AG04449 (cell line): ENCODE results near the gene GALNT6.

Experiments used
- CTCF ChIA-PET: fragments of 350-600 bp; formaldehyde crosslinking; extraction: SDS; loops from one replicate; lab custom pipeline; 2021; ENCODE audit warnings: antibody characterized with exemption; lab: Yijun Ruan, JAX
- POLR2A ChIA-PET: fragments of 400-600, 350-600 bp; formaldehyde crosslinking; extraction: SDS; loops from one replicate; lab custom pipeline; 2020; ENCODE audit warnings: antibody characterized with exemption, inconsistent platforms; lab: Yijun Ruan, JAX
- DNase-seq: peaks from one replicate; pipeline ENCODE4 v3.0.0-alpha.2; 2010; ENCODE audit warnings: low read depth, low spot score
- H3K4me3 ChIP-seq: 2 replicates; pipeline ENCODE4 v1.5.1; 2011; ENCODE audit warnings: low read depth, mild to moderate bottlenecking, control low read depth, low read length
- CTCF ChIP-seq: IDR thresholded peaks from one replicate; pipeline ENCODE4 v1.5.1; 2011; ENCODE audit warnings: mild to moderate bottlenecking, moderate library complexity, low read length, control low read depth, inconsistent platforms; ENCODE audit not compliant: insufficient read depth; ENCODE audit errors: missing control alignments

The GALNT6 gene

GRCh38 chr12:51326698-51327439, 64.3 kb downstream of the GALNT6 start:
- POLR2A ChIA-PET: interaction anchor here (0.6 to 0.7 kb wide), 3 partner anchors 19 to 86 kb away, joined by 3 to 4 read pairs (median 3); no protein-coding TSS in a partner anchor
- TF ChIP-seq CTCF: no peak
- H3K4me3 ChIP-seq: no peak overlapping the region
- DNase-seq: no peak
- CTCF ChIA-PET: interaction anchor here (3.0 kb wide), 1 partner anchor 14 kb away, joined by 18 read pairs; no protein-coding TSS in a partner anchor

DNA sequence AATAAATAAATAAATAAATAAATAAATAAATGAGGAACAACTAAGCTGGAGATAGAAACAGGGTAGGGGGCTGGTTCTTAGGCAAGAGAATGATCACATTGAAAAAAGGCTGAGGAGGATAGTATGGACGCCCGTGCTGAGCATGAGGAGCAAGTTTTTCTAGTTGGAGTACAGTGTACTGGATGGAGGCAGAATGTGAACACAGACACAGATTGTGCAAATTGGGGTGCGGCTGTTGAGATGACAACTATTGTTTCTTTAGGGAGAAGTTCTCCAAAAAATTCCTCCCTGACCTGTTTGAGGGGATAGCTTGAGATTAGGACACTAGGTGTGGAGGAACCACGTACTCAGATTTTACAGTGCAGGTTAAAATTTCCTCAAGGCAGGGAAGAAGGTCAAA, 66.3 kb downstream of the GALNT6 start:
- ChIA-PET POLR2A (no interaction called here), CTCF (no interaction called here)
- TF ChIP-seq CTCF: no peak
- no peak for DNase-seq
- H3K4me3 ChIP-seq: no peak overlapping the region

GRCh38 chr12:51323966-51324895, 67.0 kb downstream of the GALNT6 start, which contains the start of gene BIN2:
TSS of gene BIN2 (minus strand) at chr12:51324174. CDS start at chr12:51324102, 72 bp downstream.
- ChIA-PET POLR2A (no interaction called here), CTCF (no interaction called here)
- DNase-seq: no peak
- no peak within 1 kb of the TSS for H3K4me3 ChIP-seq
- TF ChIP-seq CTCF: no peak

GRCh38 chr12:51323317-51323960, 67.8 kb downstream of the GALNT6 start:
- no peak for DNase-seq
- no peak overlapping the region for H3K4me3 ChIP-seq
- TF ChIP-seq CTCF: no peak
- ChIA-PET POLR2A (no interaction called here), CTCF (interaction anchor here (0.7 to 2.0 kb wide), 2 partner anchors 13 to 17 kb away, joined by 3 to 7 read pairs; no protein-coding TSS in a partner anchor)

DNA sequence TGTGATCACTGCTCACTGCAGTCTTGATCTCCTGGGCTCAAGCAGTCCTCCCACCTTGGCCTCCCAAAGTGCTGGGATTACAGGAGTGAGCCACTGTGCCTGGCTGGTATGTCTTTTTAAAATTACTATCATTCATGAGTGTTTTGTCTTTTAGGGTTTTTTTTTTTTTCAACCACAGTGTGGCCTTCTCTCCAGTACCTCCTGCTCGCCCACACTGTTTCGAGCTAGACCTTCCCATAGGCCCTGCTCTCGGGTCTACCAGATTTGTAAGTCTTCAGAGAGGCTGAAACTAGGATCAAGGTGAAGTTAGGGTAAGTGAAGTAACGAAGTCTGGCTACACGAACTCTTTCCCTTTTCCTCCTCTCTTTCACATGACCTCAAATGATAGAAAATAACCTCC, 68.8 kb downstream of the GALNT6 start:
- ChIA-PET CTCF (interaction anchor here (0.7 to 2.0 kb wide), 2 partner anchors 12 to 18 kb away, joined by 3 to 7 read pairs; no protein-coding TSS in a partner anchor), POLR2A (no interaction called here)
- no peak for DNase-seq
- TF ChIP-seq CTCF: no peak
- H3K4me3 ChIP-seq: no peak overlapping the region
